GM12875 (cell line): ENCODE results near the gene CCNL1.

Experiments
- H3K4me3 ChIP-seq: one replicate; pipeline ENCODE4 v1.5.1; 2011; ENCODE audit warnings: low read depth, low read length, control low read depth
- CTCF ChIP-seq: IDR thresholded peaks from 2 replicates; pipeline ENCODE4 v1.5.1; 2011; ENCODE audit warnings: low read depth, mild to moderate bottlenecking, control low read depth, inconsistent platforms, low read length, moderate library complexity, borderline replicate concordance; ENCODE audit not compliant: insufficient read depth

The CCNL1 gene

GRCh38 chr3:157127268-157127667 lies 32.7 kb downstream of the CCNL1 start:
- no peak overlapping the region for H3K4me3 ChIP-seq
- no peak for TF ChIP-seq CTCF

GRCh38 chr3:157126365-157126764 lies 33.6 kb downstream of the CCNL1 start:
- H3K4me3 ChIP-seq = no peak overlapping the region
- no peak for TF ChIP-seq CTCF

- no peak overlapping the region for H3K4me3 ChIP-seq
- no peak for TF ChIP-seq CTCF
These were observed 34.8 kb downstream of the CCNL1 start for GRCh38 chr3:157125101-157125500.

GRCh38 chr3:157123621-157124020 lies 36.3 kb downstream of the CCNL1 start:
- no peak overlapping the region for H3K4me3 ChIP-seq

GRCh38 chr3:157122832-157123427 lies 37.0 kb downstream of the CCNL1 start:
- no peak for TF ChIP-seq CTCF
- no peak overlapping the region for H3K4me3 ChIP-seq

More at GRCh38 chr3:157123621-157124020, 36.3 kb downstream of the CCNL1 start:
- TF ChIP-seq CTCF = no peak

GRCh38 chr3:157122116-157122515 lies 37.8 kb downstream of the CCNL1 start:
- TF ChIP-seq CTCF = no peak

GRCh38 chr3:157121522-157121921 lies 38.4 kb downstream of the CCNL1 start:
- no peak for TF ChIP-seq CTCF
- H3K4me3 ChIP-seq = no peak overlapping the region

More at GRCh38 chr3:157122116-157122515, 37.8 kb downstream of the CCNL1 start:
- no peak overlapping the region for H3K4me3 ChIP-seq
